DLD1 (cell line): ENCODE data around the gene SIRPB2.

Experiments
- in situ Hi-C: cut with HindIII; loops from 2 replicates; pipeline ENCODE4 v1.10.0; 2017; ENCODE audit warnings: low sequenced_read_pairs

SIRPB2 gene

DNA sequence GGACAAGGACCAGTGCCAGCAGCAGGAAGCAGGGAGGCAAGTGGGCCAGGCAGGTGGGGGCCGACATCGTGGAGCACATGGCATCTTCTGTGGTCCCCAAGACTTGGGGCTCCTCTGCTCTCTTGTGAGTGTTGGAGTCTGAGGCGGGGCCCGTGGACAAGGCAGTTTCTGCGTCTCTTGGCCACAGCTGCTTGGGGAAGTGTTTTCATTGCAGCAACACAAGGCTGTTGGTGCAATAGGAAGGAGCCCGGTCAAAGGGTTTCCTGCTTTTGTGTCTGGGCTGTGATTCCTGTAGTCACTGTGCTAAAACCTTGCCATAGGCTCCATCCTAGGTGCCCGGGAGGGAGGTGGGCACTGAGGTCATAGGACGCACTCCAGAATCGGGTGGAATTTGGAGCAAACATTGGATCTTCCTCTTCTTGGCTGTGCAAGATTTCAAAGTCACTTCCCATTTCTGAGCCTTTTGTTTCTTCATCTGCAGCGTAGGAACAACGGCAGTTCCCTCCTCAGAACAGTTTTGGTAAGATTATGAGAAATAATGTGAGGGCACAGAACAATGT, at the start of gene SIRPB2:
Gene SIRPB2, minus strand, starts transcription at position 140 of the 560 bp plus-strand sequence. Its CDS starts 61 bp downstream, at position 79.
- in situ Hi-C loops, result no loop called here

DNA sequence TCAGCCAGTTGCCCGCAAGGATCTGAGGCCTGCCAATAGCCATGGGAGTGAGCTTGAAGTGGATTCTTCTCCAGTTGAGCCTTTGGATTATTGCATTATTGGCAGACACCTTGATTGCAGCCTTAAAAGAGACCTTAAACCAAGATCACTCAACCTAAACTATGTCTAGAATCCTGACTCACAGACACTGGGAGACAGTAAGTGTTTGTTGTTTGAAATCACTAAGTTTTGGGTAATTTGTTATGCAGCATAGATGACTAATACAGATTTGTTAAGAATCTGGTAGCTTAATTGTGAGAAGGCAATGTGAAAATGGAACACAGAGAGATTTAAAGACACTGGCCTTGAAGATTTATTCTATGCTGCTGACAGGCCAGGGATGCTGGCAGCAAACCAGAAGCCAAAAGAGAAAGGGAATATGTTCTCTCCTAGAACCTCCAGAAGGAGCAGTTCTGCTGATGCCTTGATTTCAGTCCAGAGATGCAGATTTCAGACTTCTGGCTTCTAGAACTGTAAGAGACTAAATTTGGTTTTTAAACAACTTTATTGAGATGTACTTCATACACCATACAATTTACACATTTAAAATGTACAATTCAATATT, 48.7 kb upstream of the SIRPB2 start:
- in situ Hi-C loops, result no loop called here

DNA sequence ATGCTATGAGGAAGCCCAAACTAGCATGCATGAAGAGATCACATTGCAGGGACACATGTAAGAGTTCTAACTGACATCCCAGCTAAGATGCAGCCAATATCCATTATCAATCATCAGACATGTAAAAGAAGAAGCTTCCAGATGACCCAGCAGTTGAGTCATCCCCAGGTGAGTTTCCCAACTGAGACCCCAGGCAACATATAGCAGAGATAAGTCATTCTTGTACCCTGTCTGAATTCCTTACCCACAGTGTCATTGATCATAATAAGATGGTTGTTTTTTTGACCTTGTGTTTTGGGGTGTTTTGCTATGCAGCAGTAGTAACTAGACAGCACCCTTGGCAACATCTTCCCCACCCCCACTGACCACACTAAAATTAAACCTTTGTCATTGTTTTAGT, 47.4 kb upstream of the SIRPB2 start:
- in situ Hi-C loops, result no loop called here

DNA sequence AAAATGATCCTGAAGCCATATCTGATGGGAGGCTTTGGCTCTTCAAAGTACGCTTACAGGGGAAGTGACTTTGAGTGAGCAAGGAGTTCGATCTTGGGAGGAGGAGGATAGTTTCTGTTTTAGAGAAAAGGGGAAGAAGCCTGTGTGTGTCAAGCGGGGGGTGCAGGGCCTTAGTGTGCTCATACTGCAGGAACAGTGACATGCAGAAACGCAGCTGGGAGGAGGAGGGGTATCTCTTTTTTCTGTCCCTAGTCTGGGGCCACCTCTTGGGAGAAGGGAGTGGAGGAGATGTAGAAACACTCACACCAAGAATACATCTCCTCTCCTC, 46.5 kb upstream of the SIRPB2 start:
- in situ Hi-C loops, result no loop called here

DNA sequence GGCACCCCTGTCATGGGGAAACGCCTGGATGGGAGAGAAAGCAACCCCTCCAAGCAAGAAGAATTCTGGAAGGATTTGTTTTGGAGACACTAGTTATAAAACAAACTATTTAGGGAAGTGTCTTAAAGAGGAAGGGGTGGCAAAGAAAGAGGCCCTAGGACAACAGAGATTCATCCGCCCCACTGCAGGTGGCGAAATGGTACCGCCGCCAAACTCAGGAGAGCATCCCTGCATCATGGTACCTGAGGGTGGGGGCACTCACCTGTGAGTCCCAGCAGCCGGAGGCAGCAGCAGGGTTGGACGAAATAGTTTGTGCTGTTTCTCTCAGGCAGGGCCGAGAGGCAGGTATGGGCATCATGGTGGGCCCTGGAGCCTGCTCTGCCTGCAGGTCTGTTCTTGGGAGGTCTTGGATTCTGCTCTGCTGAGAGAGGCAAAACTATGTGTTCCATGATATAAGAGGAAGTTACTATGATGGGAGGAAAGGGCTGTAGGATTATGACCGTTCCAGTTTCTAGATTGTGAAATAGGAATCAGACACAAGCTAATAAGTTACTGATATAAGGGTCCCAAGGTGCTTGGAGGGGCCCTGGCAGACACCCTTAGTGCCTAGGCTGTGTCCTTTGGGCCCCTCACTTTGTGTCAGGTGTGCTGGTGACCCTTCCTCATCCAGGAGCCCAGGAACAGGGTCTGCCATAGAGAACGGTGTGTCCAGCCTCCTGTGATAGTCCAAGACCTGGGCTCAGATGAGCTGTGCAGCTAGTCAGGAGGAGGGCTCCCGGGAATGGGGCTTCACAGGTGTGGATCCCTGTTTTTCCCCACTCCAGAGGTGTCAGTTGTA, 45.9 kb upstream of the SIRPB2 start:
- in situ Hi-C loops, result no loop called here

DNA sequence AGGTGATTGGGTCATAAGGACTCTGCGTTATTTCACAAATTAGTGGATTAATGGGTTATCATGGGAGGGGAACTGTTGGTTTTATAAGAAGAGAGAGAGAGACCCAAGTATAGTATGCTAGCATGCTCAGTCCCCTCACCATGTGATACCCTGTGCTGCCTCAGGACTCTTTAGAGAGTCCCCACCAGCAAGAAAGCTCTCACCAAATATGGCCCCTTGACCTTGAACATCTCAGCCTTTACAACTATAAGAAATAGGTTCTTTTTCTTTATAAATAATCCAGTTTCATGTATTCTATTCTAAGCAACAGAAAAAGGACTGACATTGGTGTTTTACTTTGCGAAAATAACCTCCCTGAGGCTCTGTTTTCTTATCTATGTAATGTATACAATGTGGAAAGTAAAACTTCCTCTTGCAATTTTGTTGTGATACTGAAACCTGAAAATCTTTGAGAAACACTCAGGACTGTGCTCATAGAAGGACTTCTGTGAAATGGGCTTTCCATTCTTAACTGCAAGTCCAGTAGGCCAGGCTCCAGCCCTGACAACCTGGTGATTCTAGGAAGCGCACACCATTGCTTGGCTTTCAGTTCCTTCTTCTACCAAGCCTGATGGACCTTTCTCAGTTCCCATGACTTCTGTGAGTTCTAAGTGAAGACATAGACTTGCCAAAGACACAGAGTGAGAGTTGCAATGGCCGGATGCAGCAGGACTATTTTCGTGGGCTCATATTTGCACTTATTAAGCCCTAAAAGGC, 44.4 kb upstream of the SIRPB2 start:
- in situ Hi-C loops, result no loop called here

DNA sequence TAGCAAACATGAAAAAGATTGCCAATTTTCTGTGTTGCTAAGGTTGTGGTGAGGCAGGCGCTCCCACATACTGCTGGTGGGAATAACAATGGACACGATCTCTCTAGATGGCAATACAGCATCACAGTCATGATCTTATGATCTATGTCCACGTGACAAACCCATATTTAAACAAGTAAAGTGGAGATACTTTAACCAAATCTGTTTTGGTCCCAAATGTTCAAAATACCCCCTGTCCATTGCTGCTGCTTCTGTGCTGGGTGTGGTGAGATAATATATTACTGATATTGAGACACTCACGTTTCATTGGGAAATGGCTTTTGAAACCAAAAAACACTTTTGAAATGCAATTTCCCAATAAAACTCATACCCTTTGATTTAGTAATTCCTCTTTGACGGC, 43.3 kb upstream of the SIRPB2 start:
- in situ Hi-C loops, result no loop called here

DNA sequence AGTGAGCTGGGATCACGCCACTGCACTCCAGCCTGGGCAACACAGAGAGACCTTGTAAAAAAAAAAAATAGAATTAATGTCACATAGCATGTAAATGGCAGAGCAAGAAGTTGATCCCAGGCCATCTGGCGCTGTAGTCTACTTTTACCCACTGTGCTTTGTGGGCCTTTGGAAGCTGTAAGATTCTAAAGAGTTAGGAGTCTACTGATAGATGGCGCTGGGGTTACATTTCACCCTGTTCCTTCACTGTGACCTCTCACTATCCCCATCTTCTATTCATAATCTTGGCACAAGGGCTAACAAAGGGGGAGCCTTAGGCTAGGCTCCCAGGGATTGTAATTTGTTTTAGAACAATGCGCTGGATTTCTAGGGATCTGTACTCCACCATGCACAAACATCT, 41.8 kb upstream of the SIRPB2 start:
- in situ Hi-C loops, result no loop called here

DNA sequence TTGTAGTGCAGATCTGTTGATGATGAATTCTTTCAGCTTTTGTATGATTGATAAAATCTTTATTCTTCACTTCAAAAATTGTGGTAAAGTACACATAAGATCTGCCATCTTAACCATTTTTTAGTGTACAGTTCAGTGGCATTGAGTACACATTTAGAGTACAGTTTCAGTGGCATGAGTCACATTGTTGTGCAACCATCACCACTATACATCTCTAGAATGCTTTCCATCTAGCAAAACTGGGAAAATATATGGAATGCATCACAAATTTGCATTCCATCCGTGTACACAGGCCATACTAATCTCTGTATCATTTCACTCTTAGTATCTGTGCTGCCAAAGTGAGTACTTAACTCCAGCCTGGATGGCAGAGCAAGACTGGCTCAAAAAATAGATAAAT, 37.6 kb upstream of the SIRPB2 start:
- in situ Hi-C loops, result no loop called here

DNA sequence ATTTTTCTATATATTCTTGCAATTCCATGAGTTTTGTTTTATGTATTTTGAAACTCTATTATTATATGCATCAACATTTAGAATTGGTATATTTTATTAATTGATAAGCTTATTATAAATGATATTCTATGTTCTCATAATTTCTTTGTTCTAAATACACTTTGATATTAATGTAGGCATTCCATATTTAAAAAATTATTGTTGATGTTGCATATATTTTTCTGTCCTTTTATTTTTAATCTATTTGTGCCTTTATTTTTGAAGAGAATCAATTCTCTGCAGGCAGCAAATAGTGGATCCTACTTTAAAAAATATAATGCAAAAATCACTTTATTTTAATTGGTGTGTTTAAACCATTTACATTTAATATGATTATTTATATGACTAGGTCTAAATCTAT, 36.7 kb upstream of the SIRPB2 start:
- in situ Hi-C loops, result no loop called here

DNA sequence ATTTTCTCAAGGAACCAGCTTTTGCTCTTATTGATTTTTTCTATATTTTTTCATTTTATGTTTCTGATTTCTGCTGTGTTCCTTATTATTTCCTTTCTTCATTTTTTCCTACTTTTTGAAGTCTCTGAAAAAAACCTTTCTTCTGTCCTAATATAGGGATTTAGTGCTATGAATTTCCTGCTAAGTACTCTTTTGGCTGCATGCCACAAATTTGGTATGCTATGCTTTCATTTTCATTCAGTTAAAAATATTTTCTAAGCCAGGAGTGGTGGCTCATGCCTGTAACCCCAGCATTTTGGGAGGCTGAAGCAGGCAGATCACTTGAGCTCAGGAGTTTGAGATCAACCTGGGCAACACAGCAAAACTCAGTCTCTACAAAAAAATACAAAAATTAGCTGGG, 35.7 kb upstream of the SIRPB2 start:
- in situ Hi-C loops, result no loop called here

DNA sequence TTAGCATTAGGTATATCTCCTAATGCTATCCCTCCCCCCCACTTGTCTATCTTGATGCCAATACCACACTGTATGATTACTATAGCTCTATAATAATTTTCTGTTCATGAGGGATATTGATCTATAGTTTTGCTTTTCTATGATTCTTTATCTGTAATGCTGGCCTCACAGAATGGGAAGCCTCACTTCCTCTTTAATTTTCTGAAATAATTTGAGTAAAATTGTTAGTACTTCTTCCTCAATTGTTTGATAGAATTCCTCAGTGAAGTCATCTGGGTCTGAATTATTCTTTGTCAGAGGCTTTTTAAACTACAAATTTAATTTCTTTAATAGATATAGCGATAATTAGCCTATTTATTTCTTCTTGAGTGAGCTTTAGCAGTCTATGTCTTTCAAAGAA, 35.1 kb upstream of the SIRPB2 start:
- in situ Hi-C loops, result no loop called here

DNA sequence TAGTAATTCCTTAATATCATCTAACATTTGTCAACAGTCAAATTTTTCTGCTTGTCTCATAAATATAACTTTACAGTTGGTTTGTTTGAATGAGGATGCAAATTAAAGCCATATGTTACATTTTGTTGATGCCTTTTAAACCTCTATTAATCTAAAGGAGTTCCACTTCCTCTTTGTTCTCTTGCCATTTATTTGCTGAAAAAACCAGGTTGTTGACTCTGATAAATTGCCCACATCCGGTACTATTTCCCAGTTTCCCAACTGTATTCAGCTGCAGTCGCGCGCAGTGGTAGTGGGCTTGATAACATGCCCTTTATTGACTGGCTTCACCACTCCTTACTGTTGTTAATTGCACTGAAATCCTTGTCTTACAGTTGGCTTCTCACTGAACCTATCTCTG, 32.8 kb upstream of the SIRPB2 start:
- in situ Hi-C loops, result no loop called here

DNA sequence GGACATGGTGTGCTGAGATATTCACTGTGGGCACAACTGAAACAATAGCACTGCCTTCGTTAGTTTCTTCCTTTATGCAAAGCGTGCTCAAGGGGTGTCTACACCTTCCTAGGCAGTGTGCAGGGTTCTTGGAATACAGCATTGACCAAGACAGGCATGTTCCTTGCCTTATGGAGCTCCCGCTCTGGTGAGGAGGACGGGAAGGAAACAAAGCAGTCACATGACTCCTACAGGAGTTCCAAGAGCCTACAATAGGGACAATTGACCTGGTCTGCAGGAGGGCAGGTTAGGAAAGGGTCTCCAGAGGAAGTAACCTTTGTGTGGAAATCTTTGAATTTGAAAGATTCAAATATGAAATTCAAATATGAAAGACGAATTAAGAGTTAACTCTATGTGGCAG, 25.8 kb upstream of the SIRPB2 start:
- in situ Hi-C loops, result no loop called here

DNA sequence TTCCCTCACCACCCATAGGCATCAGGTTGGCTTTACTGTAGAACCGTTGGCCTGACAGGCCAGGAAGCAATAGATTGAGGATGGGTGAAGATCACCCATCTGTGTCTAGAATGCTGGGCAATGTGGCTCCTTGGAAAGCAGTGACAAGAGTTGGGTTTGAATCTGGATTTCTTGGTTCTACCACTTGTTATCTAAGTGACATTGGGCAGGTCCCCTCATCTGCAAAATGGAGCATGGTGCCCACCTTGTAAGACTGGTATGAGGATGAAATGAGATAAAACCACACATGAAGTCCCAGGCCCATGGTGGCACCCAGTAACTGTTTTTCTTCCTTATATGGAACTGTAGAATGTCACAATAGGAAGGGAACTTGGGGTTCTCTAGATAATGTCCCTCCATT, 22.6 kb upstream of the SIRPB2 start:
- in situ Hi-C loops, result no loop called here

DNA sequence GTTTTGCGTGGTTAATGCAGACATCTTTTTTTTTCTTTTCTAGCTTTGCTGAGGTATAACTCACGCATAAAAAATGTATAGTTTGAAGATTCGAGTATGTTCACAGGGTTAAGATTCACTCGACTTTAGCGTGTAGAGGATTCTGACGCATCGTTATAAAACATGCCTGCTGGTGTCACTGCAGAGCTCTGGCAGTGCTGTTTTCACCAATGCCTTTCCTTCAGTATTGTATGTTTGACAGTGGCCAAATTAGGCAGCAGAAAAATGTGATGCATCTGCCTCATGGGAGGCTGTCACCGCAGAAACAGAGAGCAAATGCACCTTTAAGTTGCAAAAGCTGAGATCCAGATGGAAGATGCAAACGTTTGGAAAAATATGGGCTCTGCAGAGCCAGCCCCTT, 18.0 kb upstream of the SIRPB2 start:
- in situ Hi-C loops, result no loop called here

DNA sequence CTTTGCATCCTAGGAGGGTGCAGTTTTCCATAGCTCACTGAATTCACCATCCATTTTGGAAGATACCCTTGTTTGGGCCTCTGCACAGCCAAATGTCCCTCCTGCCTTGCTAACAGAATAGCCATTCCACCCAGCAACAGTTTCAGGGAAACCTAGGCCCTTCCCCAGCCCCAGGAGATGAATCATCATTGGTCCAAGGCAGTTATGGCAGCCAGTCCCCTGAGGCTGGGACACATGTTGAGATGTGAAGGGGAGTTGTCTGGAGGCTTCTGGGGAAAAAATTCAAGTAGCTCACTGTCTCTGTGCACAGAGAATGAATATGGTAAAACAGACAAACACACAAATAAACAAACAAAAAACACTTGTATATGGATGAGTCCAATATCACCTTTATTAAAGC, 17.4 kb upstream of the SIRPB2 start:
- in situ Hi-C loops, result no loop called here

DNA sequence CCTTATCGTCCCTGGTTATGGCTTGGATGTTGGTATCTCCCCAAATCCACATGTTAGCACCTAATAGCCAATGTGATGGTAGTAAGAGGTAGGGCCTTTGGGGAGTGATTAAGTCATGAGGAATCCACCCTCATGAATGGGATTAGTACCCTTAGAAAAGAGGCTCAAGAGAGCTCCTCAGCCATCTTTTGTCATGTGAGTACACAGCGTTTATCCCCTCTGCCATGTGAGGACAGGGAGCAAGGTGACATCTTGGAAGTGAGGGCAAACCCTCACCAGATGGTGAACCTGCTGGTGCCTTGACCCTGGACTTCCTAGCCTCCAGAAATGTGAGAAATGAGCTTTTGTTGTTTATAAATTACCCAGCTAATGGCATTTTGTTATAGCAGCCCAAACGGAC, 16.1 kb upstream of the SIRPB2 start:
- in situ Hi-C loops, result no loop called here

DNA sequence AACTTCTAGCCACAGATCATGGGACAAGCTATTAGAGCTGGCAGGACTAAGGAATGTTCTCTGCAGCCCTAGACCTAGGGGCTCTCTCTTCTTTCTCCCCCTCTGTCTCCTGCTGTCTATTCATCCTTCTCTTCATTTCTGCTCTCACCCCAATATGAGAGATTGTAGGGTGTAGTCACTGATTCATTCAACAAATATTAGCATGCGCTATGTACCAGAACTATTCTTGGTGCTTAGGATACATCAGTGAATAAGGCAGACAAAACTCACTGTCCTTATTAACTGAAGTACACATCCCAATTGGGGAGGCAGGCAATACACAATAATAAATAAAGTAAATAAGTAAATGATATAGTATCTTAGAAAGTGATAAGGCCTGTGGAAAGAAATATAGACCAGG, 14.7 kb upstream of the SIRPB2 start:
- in situ Hi-C loops, result no loop called here

DNA sequence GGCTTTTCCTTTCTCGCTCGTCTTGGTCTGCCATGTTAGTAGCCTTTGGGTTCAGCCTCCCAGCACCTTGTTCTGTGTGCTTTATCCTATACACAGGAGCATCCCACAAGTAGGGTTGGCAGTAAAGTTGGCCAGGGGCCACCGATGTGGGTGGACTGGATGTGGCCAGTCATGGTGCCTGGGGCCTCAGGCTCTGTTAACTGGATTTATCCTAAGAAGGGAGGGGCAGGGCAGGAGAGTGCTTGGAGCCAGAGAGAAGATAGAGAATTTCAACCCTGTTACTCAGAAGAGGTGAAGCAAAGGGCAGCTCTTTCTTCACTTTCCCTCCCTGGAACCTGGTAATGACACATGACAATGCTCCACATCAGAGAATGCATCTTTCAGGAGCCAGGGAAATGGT, 14.1 kb upstream of the SIRPB2 start:
- in situ Hi-C loops, result no loop called here

DNA sequence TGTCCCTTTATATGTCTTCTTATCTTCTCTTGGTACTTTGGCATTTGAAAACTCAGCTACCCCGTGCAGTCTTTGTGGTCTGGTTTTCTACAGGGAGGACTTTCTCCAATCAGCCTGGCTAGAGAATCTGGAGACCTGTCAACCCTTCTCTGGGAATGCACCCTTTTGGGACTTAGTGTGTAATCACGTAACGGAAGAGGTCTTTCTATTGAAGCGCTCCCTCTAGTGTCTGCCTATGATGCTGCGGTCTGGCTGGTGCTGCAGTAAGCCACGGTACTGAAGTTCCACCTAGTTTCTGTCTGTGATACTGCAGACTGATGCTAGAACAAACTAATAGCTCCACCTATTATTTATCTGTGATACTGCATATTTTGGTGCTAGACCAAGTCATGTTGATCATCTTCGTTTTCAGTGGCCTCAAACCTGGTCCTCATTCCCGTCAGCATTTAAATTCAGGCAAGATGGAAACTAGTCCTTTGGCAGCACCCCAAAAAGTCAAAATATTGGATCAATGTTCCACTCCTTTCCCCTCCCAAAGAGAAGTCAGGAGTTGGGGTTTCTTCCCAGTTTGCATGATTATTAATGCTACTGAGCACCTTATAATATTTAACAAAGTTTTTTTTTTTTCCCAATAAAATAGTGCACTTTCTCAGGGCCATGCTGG, 12.5 kb upstream of the SIRPB2 start:
- in situ Hi-C loops, result no loop called here
